GM03348 (cell line): ENCODE measurements around the gene IL21.
"Not testable (repeated sequence)": the region's sequence is repeated elsewhere in the genome, so short reads cannot be mapped to it uniquely, and the experiment has no call there.

Experiments used
- DNase-seq: peaks from one replicate; pipeline ENCODE4 v3.0.0; 2012; ENCODE audit warnings: low spot score

Gene IL21

DNA sequence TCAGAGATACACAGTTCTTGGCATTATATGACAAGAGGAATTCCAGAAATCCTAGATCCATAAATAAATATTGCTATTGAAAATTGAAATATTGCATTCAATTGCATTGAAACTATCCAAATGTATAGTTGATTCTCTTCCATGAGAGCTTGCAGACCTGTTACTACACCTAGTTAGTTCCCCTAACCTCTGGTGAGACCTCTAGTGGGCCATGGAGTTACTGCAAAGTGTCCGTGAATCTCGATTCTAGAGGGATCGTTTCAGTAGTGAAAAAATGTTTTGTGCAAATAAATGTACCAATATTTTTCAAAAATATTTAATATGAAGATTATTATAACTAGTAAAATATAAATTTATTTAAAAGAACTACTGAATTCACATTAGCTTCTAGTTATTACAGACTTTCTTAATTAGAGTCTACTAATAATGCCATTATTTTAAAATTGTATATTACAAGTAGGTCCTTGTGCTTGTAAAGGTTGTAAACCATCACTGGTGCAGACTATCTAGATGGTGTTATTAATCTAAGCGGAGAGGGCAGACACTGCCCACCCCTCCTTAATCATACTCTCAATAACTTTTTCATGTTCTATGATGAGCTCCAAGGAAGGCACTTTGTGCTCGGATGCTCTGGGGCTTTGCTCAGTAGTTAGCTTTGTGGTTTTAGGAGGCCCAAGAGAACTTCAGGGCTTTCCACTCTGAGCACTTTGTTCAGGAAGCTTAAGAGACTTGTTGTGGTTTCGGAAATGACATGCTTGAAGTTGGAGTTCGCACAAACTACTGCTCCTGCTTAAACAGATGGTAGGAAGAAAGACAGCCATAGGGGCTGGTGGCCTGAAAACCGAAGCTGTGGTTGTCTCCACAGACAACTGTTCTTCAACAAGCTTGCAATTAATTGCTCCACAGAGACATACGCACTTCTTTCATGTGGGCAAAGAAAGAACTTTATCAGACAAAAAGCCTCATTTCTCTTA is 42.8 kb downstream of the IL21 start:
- peak; percentile 58 for DNase-seq

DNA sequence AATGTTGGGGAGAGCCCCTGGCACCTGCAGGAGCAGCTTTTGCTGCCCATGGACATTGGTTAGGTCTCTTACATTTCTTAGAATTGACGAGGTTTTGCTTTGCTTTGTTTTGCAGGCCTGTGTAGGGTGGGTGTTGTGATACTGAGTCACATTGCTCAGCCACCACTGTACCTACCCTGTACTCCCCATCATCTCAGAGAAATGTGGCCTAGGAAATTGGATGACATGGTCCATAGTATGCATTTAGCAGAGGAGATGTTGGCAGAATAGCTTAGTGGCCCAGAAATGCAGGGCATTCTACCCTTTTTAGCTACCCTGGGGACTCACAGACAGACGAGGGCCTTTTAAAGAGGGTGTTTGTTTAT is 43.7 kb downstream of the IL21 start:
- no peak for DNase-seq

DNA sequence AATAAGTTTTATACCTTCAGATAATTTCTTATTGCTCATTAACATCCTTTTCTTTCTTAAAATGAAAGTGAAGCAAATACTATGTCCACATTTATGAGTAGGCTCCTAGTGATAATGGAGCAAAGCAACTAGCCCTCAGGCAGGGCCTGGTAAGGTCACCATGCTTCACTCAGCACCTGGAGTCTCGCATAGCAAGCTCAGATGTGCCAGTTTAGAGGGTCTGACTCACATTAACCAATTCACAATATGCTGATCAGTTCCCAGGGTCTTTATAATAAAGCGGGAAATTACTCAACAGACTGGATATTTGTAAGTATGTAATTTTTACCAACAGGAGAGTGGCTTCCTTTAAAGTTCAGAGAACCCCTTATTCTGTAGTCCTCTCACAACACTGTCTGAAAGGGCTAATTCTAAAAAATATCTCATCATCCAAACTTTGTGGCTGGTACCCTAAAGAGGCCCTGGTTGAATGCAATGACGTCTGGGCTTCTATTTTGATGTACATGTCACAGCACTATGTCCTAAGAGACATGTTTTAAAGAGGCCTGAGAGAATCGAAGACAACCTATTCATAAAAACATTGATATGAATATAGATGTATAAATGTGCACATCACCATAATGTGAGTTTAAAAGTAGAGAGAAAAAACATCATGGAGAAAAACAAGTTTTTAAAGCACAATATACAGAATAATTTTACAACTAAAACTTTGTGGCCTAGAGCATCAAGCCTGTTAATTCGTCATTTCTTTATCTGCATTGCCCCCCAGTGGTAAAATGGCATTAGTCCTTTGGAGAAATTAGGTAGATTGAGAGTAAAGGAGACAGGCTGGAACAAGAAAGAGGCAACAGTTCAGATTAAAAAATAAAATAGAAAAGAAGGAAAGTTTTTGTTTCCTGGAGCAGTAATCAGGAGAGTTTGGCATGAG is 44.3 kb downstream of the IL21 start:
- DNase-seq, result peak; percentile 67

DNA sequence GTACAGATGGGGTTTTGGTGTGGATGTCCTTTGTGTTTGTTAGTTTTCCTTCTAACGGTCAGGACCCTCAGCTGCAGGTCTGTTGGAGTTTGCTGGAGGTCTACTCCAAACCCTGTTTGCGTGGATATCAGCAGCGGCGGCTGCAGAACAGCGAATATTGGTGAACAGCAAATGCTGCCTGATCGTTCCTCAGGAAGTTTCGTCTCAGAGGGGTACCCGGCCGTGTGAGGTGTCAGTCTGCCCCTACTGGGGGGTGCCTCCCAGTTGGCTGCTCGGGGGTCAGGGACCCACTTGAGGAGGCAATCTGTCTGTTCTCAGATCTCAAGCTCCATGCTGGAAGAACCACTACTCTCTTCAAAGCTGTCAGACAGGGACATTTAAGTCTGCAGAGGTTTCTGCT is 46.5 kb downstream of the IL21 start:
- DNase-seq, result not testable (repeated sequence)

DNA sequence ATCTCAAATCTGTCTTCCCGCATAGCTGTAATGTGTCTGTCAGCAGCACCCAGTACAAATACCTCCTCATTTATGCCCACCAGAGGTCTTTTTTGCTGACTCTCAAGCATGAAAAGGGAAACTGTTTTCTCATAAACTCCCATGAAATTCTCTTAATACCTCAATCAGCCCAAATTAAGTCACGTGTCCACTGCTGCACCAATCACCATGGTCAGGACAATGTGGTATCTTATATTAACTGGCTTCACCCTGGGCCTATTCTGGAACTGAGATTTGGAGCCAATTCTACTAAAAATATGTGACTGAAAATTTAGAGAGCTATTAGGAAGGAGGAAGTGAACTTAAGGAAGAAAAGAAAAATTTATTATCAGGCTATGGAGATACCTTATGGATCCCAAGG is 58.4 kb downstream of the IL21 start:
- no peak for DNase-seq
